Activated T-cell treated with anti-CD3 and anti-CD28 coated beads, Interleukin-2, amount 50 U/mL, for 48 hours (primary cell): ENCODE data around the gene PLAC9.
A peak's percentile ranks its signal among the peaks of the same experiment; 100 is the strongest.

Experiments
- DNase-seq, 2 experiments: peaks; one replicate each; pipeline ENCODE4 v3.0.0-alpha.2; 2020

Gene PLAC9

DNA sequence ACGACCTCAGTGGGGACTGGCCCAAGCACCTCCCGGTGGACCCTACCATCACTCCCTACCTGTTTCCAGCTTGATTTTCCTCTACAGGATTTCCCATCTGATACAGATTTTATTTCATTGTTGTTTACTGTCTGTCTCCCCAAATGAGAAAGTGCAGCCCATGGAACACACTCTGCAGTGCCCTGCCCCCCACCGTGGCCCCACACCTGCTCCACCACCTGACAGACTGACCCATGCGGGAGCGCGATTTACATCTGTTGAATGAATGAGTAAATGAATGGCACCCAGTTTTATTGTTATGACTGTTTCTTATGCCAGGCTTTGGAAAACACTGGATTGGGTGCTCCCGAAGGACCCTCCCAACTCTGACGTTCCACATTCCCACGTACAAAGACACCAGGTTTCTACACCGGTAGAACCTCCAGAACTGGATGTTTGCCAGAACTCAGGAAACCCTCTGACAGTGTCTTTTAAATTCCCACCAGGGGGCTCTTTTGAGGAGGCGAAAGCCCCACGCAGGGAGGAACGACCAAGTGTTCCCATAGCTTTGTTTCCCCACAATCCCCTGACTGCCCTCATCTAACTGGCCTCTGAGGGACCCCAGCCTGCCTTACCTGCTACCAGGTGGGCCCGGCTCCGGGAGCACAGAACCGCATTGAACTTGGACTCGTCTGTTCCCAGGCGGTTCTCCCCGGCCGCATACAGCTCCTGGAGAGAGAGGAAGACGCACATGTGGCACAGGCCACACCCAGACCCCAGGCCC, 29.0 kb downstream of the PLAC9 start:
- DNase-seq: no peak

DNA sequence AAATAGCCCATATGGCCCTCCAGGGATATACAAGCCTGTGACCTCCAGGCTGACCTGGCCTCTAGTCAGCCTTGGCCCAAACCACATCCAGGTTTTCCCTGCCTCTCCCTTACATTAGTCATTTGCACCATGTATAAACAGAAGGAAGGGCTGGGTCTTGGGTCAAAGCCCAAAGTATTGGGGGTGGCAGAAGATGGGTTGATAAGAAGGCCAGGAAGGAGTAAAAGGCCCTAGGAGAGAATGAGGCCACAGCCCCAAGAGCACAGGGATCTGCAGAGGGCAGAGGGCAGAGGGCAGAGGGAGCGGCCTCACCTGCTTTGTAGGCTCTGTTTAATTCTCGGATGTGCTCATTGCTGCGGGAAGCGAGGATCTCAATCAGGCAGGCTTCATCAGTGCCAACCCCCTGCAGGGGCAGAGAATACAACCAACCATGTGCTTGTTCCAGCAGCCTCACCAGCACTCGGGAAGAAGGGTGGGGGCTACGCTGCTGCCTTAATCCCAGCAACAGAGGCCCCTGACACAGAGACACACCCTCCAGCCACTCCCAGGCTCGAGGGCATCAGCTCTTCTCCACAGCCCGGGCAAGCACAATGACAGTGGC, 31.3 kb downstream of the PLAC9 start:
- DNase-seq: no peak

GRCh38 chr10:80164596-80164995, 32.1 kb downstream of the PLAC9 start:
- no peak for DNase-seq

DNA sequence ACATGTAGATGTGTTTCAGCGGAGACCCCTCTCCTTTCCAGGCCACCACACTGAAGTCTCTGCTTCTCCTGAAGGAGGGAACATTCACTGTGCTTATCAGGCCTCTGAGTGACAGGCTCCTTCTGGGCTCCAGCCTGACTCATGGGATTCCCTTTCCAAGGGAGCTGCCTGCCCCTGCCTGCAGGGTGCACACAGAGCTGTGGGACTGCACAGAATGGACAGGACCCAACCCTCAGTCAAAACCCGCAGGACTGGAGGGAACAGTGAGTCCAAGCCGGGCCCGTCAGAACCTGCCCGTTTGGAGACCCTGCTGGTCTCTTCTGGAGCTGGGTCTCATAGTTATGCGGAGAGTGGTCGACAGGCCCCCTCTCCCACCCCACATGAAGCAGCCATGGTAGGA, 32.6 kb downstream of the PLAC9 start:
- DNase-seq: no peak

DNA sequence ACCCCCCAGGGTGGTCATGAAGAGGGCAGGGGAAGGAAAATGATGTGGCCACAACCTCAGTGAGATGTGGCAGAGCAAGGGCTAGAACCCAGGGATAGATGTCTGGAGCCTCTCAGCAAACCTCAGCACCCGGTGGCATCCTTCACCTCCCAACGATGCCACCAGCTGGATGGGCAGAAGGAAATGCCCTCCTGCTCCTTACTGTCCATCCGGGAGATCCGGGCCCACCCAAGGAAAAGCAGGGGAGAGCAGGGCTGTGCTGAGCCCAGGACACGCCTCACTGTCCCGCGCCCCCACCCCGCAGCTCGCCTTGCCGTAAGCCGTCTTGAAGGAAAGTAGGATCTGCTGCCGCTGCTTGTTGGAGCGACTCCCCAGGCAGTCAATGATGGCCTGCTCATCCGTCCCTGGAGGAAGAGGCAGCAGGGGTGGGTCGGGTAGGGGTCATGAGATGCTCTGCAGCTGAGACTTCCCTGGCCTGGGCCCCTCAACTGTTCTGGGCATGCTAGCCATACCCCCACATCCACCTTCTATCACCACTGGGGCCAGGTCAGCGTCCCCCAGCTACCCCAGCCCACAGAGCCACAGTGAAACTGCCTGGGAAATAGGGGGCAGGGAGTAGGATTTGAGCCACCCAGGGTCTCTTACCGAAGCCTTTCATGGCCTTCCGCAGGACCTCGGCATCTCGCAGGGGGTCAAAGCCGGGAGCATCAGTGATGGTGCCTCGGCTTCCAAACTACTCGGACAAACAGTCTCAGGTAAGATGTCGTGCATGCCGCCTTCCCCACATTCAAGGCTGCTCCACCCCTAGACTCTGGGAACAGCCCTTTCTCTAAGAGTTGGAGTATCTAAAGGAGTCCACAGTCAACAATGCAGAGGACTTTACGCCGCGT, 34.3 kb downstream of the PLAC9 start:
- DNase-seq: no peak

DNA sequence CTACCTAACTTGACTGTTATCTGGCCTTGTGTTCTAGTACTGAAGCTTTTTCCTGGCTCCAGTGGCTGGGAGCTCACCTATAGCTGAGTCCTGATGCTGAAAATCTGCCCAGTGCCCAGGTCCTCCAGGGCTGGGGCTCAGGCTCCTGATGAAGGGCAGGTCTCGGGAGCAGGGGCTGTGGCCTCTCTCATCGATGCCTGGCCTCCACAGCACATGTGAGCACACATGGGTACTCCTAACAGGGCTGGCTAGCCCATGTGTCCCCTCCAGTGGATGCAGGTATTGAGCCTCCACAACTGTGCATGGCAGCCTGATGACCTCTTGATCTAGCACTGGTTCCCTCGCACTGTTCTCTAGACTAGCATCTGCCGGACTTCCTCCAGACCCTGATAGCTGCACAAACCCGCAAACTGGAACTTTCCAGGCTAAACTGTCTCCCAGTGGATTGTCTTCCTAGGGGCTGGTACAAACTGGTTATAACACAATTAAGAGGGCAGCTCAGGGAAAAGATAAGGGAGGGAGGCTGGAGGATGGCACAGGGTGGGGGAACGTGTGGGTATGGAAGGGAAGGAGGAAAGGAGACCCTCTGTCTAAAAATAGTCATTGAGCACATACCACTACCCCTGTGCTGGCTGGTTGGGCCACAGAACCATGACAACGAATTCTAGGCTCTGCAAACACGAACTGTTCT, 35.1 kb downstream of the PLAC9 start:
- DNase-seq: no peak

DNA sequence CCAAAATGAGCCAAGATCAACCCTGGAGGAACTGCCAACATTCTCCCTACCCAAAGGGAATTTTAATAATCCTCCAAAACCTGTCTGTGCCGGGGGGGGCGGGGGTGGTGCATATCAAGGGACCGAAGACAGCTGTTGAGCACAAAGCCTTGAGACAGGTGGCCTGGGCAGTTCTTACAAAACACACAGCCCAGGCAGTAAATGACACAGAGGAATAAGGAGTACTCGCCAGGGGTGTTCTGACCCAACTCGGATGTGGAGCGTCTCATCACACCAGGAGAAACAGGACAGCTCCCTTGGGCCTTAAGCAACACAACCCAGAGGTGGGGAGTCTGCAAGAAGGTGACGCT, 35.6 kb downstream of the PLAC9 start:
- DNase-seq: no peak

DNA sequence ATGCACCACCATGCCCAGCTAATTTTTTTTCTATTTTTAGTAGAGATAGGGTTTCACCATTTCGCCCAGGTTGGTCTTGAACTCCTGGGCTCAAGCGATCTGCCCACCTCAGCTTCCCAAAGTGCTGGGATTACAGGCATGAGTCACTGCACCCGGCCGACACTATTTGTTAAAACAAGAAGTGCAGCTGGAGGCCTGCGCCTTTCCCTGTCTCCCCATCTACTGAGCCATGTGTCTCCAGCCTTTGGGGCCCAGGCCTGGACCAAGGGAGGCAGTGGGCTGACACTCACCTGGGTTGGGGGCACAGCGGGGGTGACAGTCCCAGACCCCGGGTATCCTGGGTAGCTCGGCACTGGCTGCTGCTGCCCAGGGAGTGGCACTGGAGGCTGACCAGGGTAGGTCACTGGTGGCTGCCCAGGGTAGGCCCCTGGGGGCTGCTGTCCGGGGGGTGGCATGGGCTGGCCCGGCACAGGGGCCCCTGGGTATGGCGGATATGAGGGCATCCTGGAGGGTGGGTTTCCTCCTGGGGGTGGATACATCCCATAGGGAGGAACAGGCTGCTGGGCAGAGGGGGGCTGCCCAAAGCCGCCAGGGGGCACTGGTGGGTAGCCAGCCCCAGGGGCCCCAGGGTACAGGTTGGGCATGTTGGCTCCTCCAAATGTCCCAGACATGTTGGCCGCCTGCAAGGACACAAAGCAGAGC, 36.3 kb downstream of the PLAC9 start:
- peak in 1 of 2 experiments; percentile 40 for DNase-seq

DNA sequence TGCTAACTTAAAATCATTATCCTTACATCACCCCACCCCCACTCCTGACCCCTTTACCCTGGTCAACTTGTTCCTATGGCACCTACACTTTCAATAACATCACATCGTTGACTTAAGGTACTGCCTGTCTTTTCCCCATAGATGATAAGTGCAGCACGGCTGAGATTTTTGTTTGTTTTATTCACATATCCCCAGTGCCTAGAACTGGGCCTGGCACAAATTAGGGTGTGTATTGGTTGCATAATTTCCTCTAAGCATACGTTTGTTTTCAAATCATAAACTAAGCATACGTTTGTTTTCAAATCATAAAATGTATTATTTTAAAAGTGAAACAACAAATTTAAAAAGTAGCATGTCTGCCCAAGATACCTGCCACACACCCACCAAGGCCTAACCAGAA, 37.5 kb downstream of the PLAC9 start:
- no peak for DNase-seq

DNA sequence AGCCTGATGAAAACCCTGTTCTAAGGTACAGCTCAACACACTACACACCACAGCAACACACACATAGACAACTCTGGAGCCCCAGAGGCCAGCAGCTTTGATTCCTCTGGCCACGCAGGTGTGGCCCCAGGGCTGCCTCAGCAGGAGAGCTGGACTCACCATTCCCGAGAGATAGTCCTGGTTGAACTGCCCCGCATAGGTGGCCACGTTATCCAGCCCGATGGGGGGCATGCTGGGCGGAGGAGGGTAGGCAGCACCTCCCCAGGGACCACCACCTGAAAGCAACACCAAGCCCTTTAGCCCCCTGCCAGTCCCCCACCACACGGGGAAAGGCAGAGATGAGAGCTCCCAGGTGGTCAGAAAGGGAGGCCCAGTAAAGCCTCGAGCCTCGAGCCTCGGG, 38.1 kb downstream of the PLAC9 start:
- DNase-seq: no peak

GRCh38 chr10:80171248-80171660, 38.7 kb downstream of the PLAC9 start:
- no peak for DNase-seq

- no peak for DNase-seq
Measured at GRCh38 chr10:80172896-80173295, 40.4 kb downstream of the PLAC9 start.

GRCh38 chr10:80173466-80173865, 40.9 kb downstream of the PLAC9 start:
- DNase-seq: no peak

DNA sequence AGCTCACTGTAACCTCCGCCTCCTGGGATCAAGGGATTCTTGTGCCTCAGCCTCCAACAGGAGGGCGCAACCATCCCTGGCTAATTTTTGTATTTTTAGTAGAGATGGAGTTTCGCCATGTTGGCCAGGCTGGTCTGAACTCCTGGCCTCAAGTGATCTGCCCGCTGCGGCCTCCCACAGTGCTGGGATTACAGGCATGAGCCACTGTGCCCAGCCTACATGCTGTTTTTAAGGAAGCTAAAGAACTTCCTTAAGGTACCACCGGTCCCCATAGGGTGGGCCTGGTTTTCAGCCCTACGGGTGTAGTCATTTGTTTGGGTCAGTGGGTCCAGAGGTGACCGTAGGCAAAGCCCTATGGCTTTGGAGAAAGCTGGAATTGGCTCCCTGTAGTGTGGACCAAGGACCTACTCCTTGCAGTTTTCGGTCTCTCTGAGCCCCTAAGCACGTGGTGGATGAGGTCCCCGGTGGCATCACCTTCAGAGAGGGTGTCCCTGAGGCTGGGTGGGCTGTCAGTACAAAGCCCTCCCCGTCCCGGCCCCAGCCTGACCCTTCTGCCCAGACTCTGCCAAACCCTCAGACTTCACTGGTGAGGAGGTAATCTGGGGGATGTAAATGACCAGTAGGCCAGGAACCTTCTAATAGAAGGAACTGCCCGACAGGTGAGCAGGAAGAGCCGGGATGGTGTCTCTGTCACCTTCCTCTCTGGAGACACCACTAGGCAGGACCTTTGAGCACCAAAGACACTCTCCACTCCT, 42.3 kb downstream of the PLAC9 start:
- no peak for DNase-seq

- DNase-seq: no peak
Measured at GRCh38 chr10:80176526-80176925, 44.0 kb downstream of the PLAC9 start.

DNA sequence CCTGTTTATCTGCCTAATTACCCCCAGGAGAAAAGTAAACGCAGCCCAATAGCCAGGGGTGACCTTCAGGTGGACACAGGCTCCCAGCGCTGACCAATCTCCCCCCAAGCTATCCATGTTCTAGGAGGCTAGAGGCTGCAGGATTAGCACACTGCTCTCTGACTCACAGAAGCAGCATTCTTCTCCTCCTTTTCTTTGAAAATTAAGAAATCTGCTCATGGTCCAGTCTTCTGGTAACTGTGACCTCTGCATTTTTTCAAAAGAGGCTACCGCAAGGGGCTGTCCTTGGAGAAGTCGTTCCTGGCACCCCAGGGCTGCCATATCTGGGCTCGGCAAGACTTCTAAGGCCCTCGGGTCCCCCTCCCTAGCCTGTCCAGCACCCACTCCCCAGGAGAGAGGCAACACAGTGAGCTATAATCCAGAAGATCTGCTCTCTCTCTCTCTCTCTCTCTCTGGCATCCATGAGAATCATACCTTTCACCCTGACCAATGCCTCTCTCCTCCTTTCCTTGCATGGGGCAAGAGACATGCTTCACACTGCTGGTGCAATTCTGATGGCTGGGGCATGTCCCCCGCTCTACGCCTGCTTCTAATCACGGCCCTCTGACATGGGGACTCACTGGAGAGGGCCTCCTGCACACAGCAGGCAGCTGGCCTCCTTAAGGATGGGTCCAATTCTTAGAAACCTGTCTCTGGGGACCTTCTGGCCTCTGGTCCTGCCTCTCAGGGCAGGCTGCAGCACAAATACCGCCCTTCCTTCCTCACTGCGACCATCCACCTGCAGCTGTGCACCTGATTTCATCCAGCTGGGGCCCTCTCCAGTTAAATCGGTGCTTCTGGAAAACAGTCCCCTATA, 45.5 kb downstream of the PLAC9 start:
- DNase-seq: no peak

- no peak for DNase-seq
Measured at GRCh38 chr10:80182986-80183385, 50.5 kb downstream of the PLAC9 start.

DNA sequence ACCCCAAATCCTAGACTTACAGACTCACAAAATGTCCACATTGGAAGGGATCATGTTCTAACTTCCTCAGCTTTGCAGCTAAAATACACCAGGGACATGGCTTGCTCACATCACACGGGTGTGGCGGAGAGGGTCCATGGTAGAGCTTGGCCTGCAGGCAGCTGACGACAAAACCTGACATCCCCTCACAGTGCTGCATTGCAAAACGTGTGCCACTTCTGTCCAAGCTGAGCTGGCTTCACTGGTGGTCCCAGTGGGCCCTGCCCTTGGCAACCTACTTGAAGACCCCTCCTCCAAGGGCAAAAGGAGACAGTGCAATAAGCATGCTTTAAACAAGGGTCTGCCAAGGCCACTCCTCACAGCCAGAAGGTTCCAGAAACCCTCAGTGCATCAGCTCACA, 50.9 kb downstream of the PLAC9 start:
- DNase-seq: no peak

DNA sequence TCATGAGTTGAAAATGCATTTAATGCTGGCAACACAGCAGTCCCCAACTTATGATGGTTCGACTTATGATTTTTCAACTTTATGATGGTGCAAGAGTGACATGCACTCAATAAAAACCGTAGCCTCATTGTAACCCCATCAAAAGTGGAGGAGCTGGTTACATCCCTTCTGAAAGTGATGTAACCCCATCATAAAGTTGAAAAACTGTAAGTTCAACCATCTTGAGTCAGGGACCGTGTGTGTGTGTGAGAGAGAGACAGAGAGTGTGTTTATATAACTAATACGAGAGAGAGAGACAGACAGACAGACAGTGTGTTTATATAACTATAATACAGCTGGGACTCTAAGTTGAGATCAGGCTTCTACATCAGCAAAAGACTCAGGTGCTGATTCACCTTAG, 51.8 kb downstream of the PLAC9 start:
- DNase-seq: no peak

DNA sequence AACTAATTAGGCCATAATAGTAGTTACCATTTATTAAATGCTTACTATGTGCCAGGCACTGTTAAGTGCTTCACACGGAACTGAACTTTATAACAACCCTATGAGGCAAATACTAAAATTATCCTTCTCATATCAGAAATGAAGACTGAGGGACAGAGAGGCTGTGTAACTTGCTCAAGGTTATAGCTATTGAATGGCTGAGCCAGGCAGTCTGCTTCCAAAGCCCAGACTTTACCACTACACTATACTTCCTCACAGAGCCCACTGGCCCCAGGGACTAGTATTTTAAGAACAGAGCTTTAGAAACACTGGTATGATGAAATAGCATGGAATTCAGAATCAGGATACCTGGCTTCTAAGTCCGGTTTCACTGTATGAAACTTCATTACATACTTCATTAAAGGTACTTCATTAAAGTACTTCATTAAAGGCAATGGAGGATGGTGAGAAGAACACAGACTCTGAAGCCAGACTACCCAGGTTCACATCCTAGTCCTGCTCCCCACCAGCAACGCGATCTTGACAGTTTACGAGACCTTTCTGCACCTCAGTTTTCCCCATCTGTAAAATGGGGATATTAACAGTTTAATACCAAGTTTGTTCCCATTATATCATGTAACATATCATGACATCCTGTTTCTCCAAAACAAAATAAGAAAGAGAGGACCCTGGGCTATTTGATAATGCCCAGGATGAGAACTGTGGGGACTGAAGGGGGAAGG, 53.2 kb downstream of the PLAC9 start:
- no peak for DNase-seq
